Progenitor cell of endocrine pancreas (in vitro differentiated cells): ENCODE results near the gene ADAMTS2. TPM values are rescaled to one million over a fixed set of nuclear protein-coding genes. Genes with fewer than 3 reads are reported as not detected.

Experiments
- DNase-seq: peaks from one replicate; pipeline ENCODE4 v3.0.0; 2021; ENCODE audit warnings: low spot score; ENCODE audit not compliant: unreplicated experiment
- H3K27ac Mint-ChIP-seq: 2 replicates; pipeline ENCODE4 v1.8.0; 2021; ENCODE audit warnings: mild to moderate bottlenecking, moderate library complexity, mixed read lengths
- H3K27me3 Mint-ChIP-seq: 2 replicates; pipeline ENCODE4 v1.8.0; 2021; ENCODE audit warnings: mixed read lengths
- H3K36me3 Mint-ChIP-seq: 2 replicates; pipeline ENCODE4 v1.8.0; 2022; ENCODE audit warnings: mixed read lengths; ENCODE audit not compliant: insufficient read depth
- H3K4me1 Mint-ChIP-seq: 2 replicates; pipeline ENCODE4 v1.8.0; 2021; ENCODE audit warnings: low read depth, mixed read lengths
- H3K4me3 Mint-ChIP-seq: 2 replicates; pipeline ENCODE4 v1.8.0; 2021; ENCODE audit warnings: low read depth, mild to moderate bottlenecking, moderate library complexity, mixed read lengths
- H3K9me3 Mint-ChIP-seq: 2 replicates; pipeline ENCODE4 v1.8.0; 2021; ENCODE audit warnings: low read depth, mixed read lengths
- total RNA-seq: library from RNA; stranded (reverse); gene quantifications from 2 replicates; pipeline ENCODE4 v1.2.1, GENCODE V29; 2021
- TF ChIP-seq, protein P1 (sequence below): fragments of 200-600 bp; sonication (generic); IDR thresholded peaks from one replicate; pipeline ENCODE4 v1.5.0; 2021; ENCODE audit warnings: antibody characterized with exemption, mild to moderate bottlenecking; ENCODE audit not compliant: unreplicated experiment

Gene ADAMTS2
- total RNA-seq, 1 donor from 2014 or later: 2.5 TPM

- H3K9me3 Mint-ChIP-seq: no peaks in the 10 kb centered on the region
- H3K4me3 Mint-ChIP-seq: no peak overlapping the region
- no peak for DNase-seq
- H3K4me1 Mint-ChIP-seq: no peaks in the 10 kb centered on the region
- no peak overlapping the region for H3K27ac Mint-ChIP-seq
- no peaks in the 10 kb centered on the region for H3K36me3 Mint-ChIP-seq
- no peaks in the 10 kb centered on the region for H3K27me3 Mint-ChIP-seq
- TF ChIP-seq, protein P1, sequence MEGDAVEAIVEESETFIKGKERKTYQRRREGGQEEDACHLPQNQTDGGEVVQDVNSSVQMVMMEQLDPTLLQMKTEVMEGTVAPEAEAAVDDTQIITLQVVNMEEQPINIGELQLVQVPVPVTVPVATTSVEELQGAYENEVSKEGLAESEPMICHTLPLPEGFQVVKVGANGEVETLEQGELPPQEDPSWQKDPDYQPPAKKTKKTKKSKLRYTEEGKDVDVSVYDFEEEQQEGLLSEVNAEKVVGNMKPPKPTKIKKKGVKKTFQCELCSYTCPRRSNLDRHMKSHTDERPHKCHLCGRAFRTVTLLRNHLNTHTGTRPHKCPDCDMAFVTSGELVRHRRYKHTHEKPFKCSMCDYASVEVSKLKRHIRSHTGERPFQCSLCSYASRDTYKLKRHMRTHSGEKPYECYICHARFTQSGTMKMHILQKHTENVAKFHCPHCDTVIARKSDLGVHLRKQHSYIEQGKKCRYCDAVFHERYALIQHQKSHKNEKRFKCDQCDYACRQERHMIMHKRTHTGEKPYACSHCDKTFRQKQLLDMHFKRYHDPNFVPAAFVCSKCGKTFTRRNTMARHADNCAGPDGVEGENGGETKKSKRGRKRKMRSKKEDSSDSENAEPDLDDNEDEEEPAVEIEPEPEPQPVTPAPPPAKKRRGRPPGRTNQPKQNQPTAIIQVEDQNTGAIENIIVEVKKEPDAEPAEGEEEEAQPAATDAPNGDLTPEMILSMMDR: no peak
Measured at GRCh38 chr5:179134511-179134910, 210.8 kb downstream of the ADAMTS2 start.

DNA sequence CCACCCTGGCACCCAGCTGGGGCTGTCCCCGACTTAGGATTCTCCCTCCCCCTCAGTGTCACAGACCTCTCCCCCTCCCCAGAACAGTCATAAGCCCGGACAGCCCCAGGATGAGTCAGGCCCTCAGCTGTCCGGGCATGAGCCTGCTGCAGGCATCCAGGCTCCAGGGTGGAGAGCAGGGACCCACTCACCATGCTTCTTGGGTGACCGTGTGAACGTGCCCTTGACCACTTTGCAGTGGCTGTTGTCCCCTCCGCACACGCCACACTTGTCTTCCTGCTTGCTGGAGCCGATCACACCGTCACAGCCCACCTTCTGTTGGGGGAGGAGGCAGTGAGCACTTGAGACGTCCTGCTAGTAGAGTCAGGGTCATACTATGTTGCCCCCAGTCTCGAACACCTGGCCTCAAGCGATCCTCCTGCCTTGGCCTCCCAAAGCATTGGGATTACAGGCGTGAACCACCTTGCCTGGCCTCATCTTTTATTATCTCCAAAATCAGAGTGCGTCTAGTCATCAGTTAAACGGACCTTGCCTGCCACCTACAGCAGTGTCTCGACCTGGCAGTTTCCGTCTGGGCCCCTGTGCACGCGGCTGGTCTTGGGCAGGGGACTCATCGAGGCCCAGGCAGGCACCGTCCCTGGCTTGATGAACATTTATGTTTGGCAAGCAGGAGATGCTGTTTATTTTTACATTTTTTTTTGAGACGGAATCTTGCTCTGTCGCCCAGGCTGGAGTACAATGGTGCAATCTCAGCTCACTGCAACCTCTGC lies 212.5 kb downstream of the ADAMTS2 start:
- H3K4me3 Mint-ChIP-seq: no peak overlapping the region
- H3K36me3 Mint-ChIP-seq: no peaks in the 10 kb centered on the region
- H3K27me3 Mint-ChIP-seq: no peaks in the 10 kb centered on the region
- TF ChIP-seq, protein P1: no peak
- H3K9me3 Mint-ChIP-seq: no peaks in the 10 kb centered on the region
- H3K27ac Mint-ChIP-seq: no peak overlapping the region
- H3K4me1 Mint-ChIP-seq: no peaks in the 10 kb centered on the region
- DNase-seq: no peak

GRCh38 chr5:179131886-179132585 lies 213.2 kb downstream of the ADAMTS2 start:
- Mint-ChIP-seq H3K27me3 (no peaks in the 10 kb centered on the region), H3K4me3 (no peak overlapping the region), H3K36me3 (no peaks in the 10 kb centered on the region), H3K27ac (no peak overlapping the region), H3K9me3 (no peaks in the 10 kb centered on the region), H3K4me1 (no peaks in the 10 kb centered on the region)
- DNase-seq: no peak
- TF ChIP-seq, protein P1: no peak

DNA sequence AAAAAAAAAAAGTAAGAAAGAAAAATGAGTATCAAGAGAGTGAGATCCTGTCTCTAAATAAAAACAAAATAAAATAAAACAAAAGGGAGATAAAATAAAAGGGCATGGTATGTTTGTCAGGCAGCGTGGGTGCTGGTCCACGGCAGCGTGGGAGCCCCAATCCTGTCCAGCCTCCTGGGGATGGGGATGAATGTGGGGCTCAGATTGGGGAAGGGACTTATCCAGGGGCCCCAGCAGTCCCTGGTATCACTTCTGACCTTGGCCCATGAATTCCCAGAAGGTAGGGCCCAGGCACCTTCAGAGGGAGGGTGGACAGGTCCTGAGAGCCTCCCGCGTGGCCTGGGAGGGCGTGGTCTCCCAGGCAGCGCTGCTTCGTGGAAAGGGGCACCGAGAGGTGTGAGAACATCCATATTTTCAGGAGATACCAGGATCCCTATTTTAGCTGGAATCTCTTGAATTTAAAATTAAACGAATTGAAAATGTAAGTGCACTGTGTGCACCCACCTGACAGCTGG lies 213.9 kb downstream of the ADAMTS2 start:
- Mint-ChIP-seq H3K9me3 (no peaks in the 10 kb centered on the region), H3K36me3 (no peaks in the 10 kb centered on the region), H3K4me3 (no peak overlapping the region)

GRCh38 chr5:179130101-179130681 lies 215.1 kb downstream of the ADAMTS2 start:
- Mint-ChIP-seq H3K4me3 (no peak overlapping the region), H3K9me3 (no peaks in the 10 kb centered on the region), H3K27ac (no peak overlapping the region), H3K36me3 (no peaks in the 10 kb centered on the region), H3K4me1 (no peaks in the 10 kb centered on the region), H3K27me3 (no peaks in the 10 kb centered on the region)
- TF ChIP-seq, protein P1: no peak
- DNase-seq: no peak

More for the DNA sequence above, 213.9 kb downstream of the ADAMTS2 start:
- no peak overlapping the region for H3K27ac Mint-ChIP-seq
- DNase-seq: no peak
- TF ChIP-seq, protein P1: no peak
- H3K4me1 Mint-ChIP-seq: no peaks in the 10 kb centered on the region
- no peaks in the 10 kb centered on the region for H3K27me3 Mint-ChIP-seq
